ENCODE measurements around the gene GALNS.

Gene GALNS

GRCh38 chr16:88862968-88863367, 6.2 kb upstream of the GALNS start:
- in situ Hi-C loops (cut with HindIII; ENCODE audit: low sequenced_read_pairs), result loop anchor here (25.0 kb wide), 1 partner anchor 101 kb away; no protein-coding TSS in a partner anchor

GRCh38 chr16:88861359-88861758, 4.6 kb upstream of the GALNS start:
- in situ Hi-C loops (cut with HindIII; ENCODE audit: low sequenced_read_pairs), result loop anchor here (25.0 kb wide), 1 partner anchor 99 kb away; no protein-coding TSS in a partner anchor

GRCh38 chr16:88859381-88860091, 2.8 kb upstream of the GALNS start:
- in situ Hi-C loops (cut with HindIII; ENCODE audit: low sequenced_read_pairs), result loop anchor here (25.0 kb wide), 1 partner anchor 97 kb away; no protein-coding TSS in a partner anchor

GRCh38 chr16:88857728-88858339, 1.1 kb upstream of the GALNS start:
- in situ Hi-C loops (cut with HindIII; ENCODE audit: low sequenced_read_pairs), result loop anchor here (25.0 kb wide), 1 partner anchor 96 kb away; no protein-coding TSS in a partner anchor

- in situ Hi-C loops (cut with HindIII; ENCODE audit: low sequenced_read_pairs), result loop anchor here (25.0 kb wide), 1 partner anchor 94 kb away; no protein-coding TSS in a partner anchor
Measured at GRCh38 chr16:88856122-88856827, 472 bp downstream of the GALNS start.

- in situ Hi-C loops (cut with HindIII; ENCODE audit: low sequenced_read_pairs), result loop anchor here (25.0 kb wide), 1 partner anchor 93 kb away; no protein-coding TSS in a partner anchor
Measured at GRCh38 chr16:88855736-88856121, 1.0 kb downstream of the GALNS start.

- in situ Hi-C loops (cut with HindIII; ENCODE audit: low sequenced_read_pairs), result loop anchor here (25.0 kb wide), 1 partner anchor 93 kb away; no protein-coding TSS in a partner anchor
Measured at GRCh38 chr16:88855176-88855575, 1.6 kb downstream of the GALNS start.

GRCh38 chr16:88854306-88855111, 2.2 kb downstream of the GALNS start:
- in situ Hi-C loops (cut with HindIII; ENCODE audit: low sequenced_read_pairs), result loop anchor here (25.0 kb wide), 1 partner anchor 92 kb away; no protein-coding TSS in a partner anchor

- in situ Hi-C loops (cut with HindIII; ENCODE audit: low sequenced_read_pairs), result loop anchor here (25.0 kb wide), 1 partner anchor 91 kb away; no protein-coding TSS in a partner anchor
Measured at GRCh38 chr16:88853325-88853941, 3.3 kb downstream of the GALNS start.

GRCh38 chr16:88851616-88852015, 5.1 kb downstream of the GALNS start:
- in situ Hi-C loops (cut with HindIII; ENCODE audit: low sequenced_read_pairs), result loop anchor here (25.0 kb wide), 1 partner anchor 89 kb away; no protein-coding TSS in a partner anchor

- in situ Hi-C loops (cut with HindIII; ENCODE audit: low sequenced_read_pairs), result loop anchor here (25.0 kb wide), 1 partner anchor 88 kb away; no protein-coding TSS in a partner anchor
Measured at GRCh38 chr16:88850531-88851199, 6.1 kb downstream of the GALNS start.

GRCh38 chr16:88848557-88848956, 8.2 kb downstream of the GALNS start:
- in situ Hi-C loops (cut with HindIII; ENCODE audit: low sequenced_read_pairs), result no loop called here

- in situ Hi-C loops (cut with HindIII; ENCODE audit: low sequenced_read_pairs), result no loop called here
Measured at GRCh38 chr16:88847654-88848053, 9.1 kb downstream of the GALNS start.

- in situ Hi-C loops (cut with HindIII; ENCODE audit: low sequenced_read_pairs), result no loop called here
Measured at GRCh38 chr16:88846088-88846487, 10.7 kb downstream of the GALNS start.

GRCh38 chr16:88844419-88845036, 12.2 kb downstream of the GALNS start:
- in situ Hi-C loops (cut with HindIII; ENCODE audit: low sequenced_read_pairs), result no loop called here

- in situ Hi-C loops (cut with HindIII; ENCODE audit: low sequenced_read_pairs), result no loop called here
Measured at GRCh38 chr16:88843256-88843655, 13.5 kb downstream of the GALNS start.

GRCh38 chr16:88842806-88843205, 13.9 kb downstream of the GALNS start:
- in situ Hi-C loops (cut with HindIII; ENCODE audit: low sequenced_read_pairs), result no loop called here

GRCh38 chr16:88842308-88842756, 14.4 kb downstream of the GALNS start:
- in situ Hi-C loops (cut with HindIII; ENCODE audit: low sequenced_read_pairs), result no loop called here
